K562 (cell line): ENCODE data around the gene CACNB2. TPM values are rescaled to one million over a fixed set of nuclear protein-coding genes. Genes with fewer than 3 reads are reported as not detected.

ENCODE experiments used
- ATAC-seq: fragments of 200-7000 bp; cut with Tn5 transposase; 3 replicates; pipeline ENCODE4 v1.9.1; 2020; ENCODE audit warnings: moderate library complexity
- BruUV-seq: library from RNA; stranded (reverse); fragments of 400-500 nt; replicated peaks from 2 replicates; lab custom pipeline; 2021; lab: Mats Ljungman, UMichigan
- CTCF ChIA-PET: fragments of 300-600 bp; formaldehyde crosslinking; extraction: SDS; loops from one replicate; lab custom pipeline; 2021; ENCODE audit warnings: low intra/inter-chr PET ratio; lab: Yijun Ruan, JAX
- POLR2A ChIA-PET: fragments of 300-600, 350-650 bp; sonication (Branson Sonifier 250); formaldehyde crosslinking; extraction: SDS; loops from one replicate; lab custom pipeline; 2021; ENCODE audit warnings: antibody characterized with exemption, inconsistent platforms; lab: Yijun Ruan, JAX
- DNase-seq, 4 experiments: peaks; one replicate each; pipeline versions ENCODE4 v3.0.0 to v3.0.0-alpha.2; 2011 to 2018; ENCODE audit warnings: low spot score in 3 of 4, mixed read lengths in 3 of 4; ENCODE audit errors: extremely low read depth in 1 of 4
- FAIRE-seq: peaks from 2 replicates; lab custom pipeline; 2011; peaks lifted over from hg19 to GRCh38; lab: Jason Lieb, UNC
- H2AFZ ChIP-seq: 2 replicates; pipeline ENCODE4 v1.6.0; 2011; ENCODE audit warnings: low read depth, low read length, control low read depth, inconsistent platforms
- H3K27ac ChIP-seq: fragments of 200-600 bp; 3 replicates; pipeline ENCODE4 v1.8.0; 2011; ENCODE audit warnings: low read depth, mild to moderate bottlenecking, control low read depth, inconsistent platforms, low read length, moderate library complexity, mixed read lengths; ENCODE audit errors: extremely low read depth
- H3K27me3 ChIP-seq, 2 experiments: fragments of 300-600 bp in 1 of 2; 2 replicates in 1 of 2; 3 replicates in 1 of 2; pipeline versions ENCODE4 v1.6.0 to v1.8.0; 2011; ENCODE audit warnings: inconsistent platforms in 2 of 2, low read length in 2 of 2, mild to moderate bottlenecking in 1 of 2, mixed read lengths in 1 of 2, moderate library complexity in 1 of 2; ENCODE audit not compliant: control insufficient read depth in 2 of 2, insufficient read depth in 2 of 2
- H3K36me3 ChIP-seq: fragments of 300-600 bp; 3 replicates; pipeline ENCODE4 v1.8.0; 2011; ENCODE audit warnings: mild to moderate bottlenecking, low read length, inconsistent platforms; ENCODE audit not compliant: control insufficient read depth, insufficient read depth
- H3K4me1 ChIP-seq, 2 experiments: fragments of 200-600 bp in 1 of 2; replicated peaks in 1 of 2; 2 replicates in 1 of 2; 3 replicates in 1 of 2; pipeline versions ENCODE4 v1.5.1 to v1.8.0; 2011; ENCODE audit warnings: inconsistent platforms in 2 of 2, low read length in 2 of 2, mild to moderate bottlenecking in 1 of 2, mixed read lengths in 1 of 2, moderate library complexity in 1 of 2; ENCODE audit not compliant: control insufficient read depth in 2 of 2, insufficient read depth in 2 of 2
- H3K4me2 ChIP-seq: 2 replicates; pipeline ENCODE4 v1.6.1; 2011; ENCODE audit warnings: low read length, control low read depth, inconsistent platforms, mixed read lengths; ENCODE audit not compliant: insufficient read depth
- H3K4me3 ChIP-seq: fragments of 200-600 bp; sonication (generic), shearing (Covaris generic); 2 replicates; pipeline ENCODE4 v1.5.1; 2016; ENCODE audit warnings: control low read depth, inconsistent platforms
- H3K79me2 ChIP-seq: fragments of 200-600 bp; 3 replicates; pipeline ENCODE4 v1.8.0; 2011; ENCODE audit warnings: low read length, inconsistent platforms; ENCODE audit not compliant: control insufficient read depth, insufficient read depth
- H3K9ac ChIP-seq, 2 experiments: 2 replicates each; pipeline versions ENCODE4 v1.6.0 to v1.6.1; 2011; ENCODE audit warnings: low read depth in 2 of 2, low read length in 2 of 2, control low read depth in 1 of 2, inconsistent platforms in 1 of 2, mild to moderate bottlenecking in 1 of 2, mixed read lengths in 1 of 2; ENCODE audit not compliant: insufficient read depth in 1 of 2
- H3K9me1 ChIP-seq: one replicate; pipeline ENCODE4 v1.6.0; 2011; ENCODE audit warnings: inconsistent platforms, mild to moderate bottlenecking, low read length, moderate library complexity; ENCODE audit not compliant: control insufficient read depth, insufficient read depth
- H3K9me3 ChIP-seq: replicated peaks from 2 replicates; pipeline ENCODE4 v1.5.1; 2011; ENCODE audit warnings: low read depth, low read length, inconsistent platforms; ENCODE audit not compliant: control insufficient read depth, insufficient read depth
- H4K20me1 ChIP-seq: replicated peaks from 2 replicates; pipeline ENCODE4 v1.6.1; 2011; ENCODE audit warnings: low read length, inconsistent platforms, mixed read lengths; ENCODE audit not compliant: control insufficient read depth, insufficient read depth
- HMG20B ChIP-seq: fragments of 250-450 bp; sonication (Bioruptor Pico); IDR thresholded peaks from 2 replicates; pipeline ENCODE4 v1.5.0; 2021; ENCODE audit warnings: mild to moderate bottlenecking
- HMGN3 ChIP-seq: IDR thresholded peaks from 2 replicates; pipeline ENCODE4 v1.6.1; 2011; ENCODE audit warnings: borderline replicate concordance, low read depth, mild to moderate bottlenecking, mixed read lengths, low read length; ENCODE audit not compliant: insufficient read length; ENCODE audit errors: extremely low read depth
- JUNB ChIP-seq: fragments of 450-650 bp; formaldehyde crosslinking; conservative IDR thresholded peaks from 2 replicates; pipeline ENCODE4 v1.4.0; 2020; ENCODE audit warnings: mild to moderate bottlenecking
- NFE2 ChIP-seq: IDR thresholded peaks from 2 replicates; pipeline ENCODE4 v1.6.1; 2014; ENCODE audit warnings: antibody characterized with exemption, low read depth
- RBM22 ChIP-seq: fragments of 200-400 bp; formaldehyde crosslinking; IDR thresholded peaks from 2 replicates; pipeline ENCODE4 v1.6.1; 2018; ENCODE audit warnings: low read length, low read depth; ENCODE audit not compliant: poor library complexity, severe bottlenecking
- SREBF1 ChIP-seq: fragments of 150-350 bp; IDR thresholded peaks from 2 replicates; pipeline ENCODE4 v1.6.1; 2014; ENCODE audit warnings: antibody characterized with exemption, low read depth, low read length, borderline replicate concordance
- TGIF2 ChIP-seq: sonication (generic); formaldehyde crosslinking; IDR thresholded peaks from 2 replicates; pipeline ENCODE4 v1.8.1; 2022; ENCODE audit warnings: mild to moderate bottlenecking, missing genetic modification reagents, moderate library complexity
- VEZF1 ChIP-seq: fragments of 200-800 bp; sonication (Bioruptor generic); IDR thresholded peaks from 2 replicates; pipeline ENCODE4 v1.6.1; 2017; ENCODE audit warnings: missing genetic modification characterization, missing compliant biosample characterization
- ZBTB5 ChIP-seq: fragments of 450-650 bp; IDR thresholded peaks from 2 replicates; pipeline ENCODE4 v1.6.1; 2017; ENCODE audit warnings: antibody characterized with exemption
- ZBTB9 ChIP-seq: fragments of 450-650 bp; formaldehyde crosslinking; IDR thresholded peaks from 2 replicates; pipeline ENCODE4 v1.4.0; 2020; ENCODE audit warnings: mild to moderate bottlenecking, moderate library complexity
- ZC3H8 ChIP-seq: fragments of 450-650 bp; IDR thresholded peaks from 2 replicates; pipeline ENCODE4 v1.6.1; 2017
- ZNF778 ChIP-seq: fragments of 450-650 bp; formaldehyde crosslinking; IDR thresholded peaks from 2 replicates; pipeline ENCODE4 v1.4.0; 2020; ENCODE audit warnings: mild to moderate bottlenecking, moderate library complexity
- WGBS: fragments of 100-300 bp; shearing (Covaris generic); methylation state at CpG from one replicate; pipeline ENCODE4 v1.1.6; 2016; ENCODE audit warnings: low coverage, mixed read lengths; ENCODE audit not compliant: insufficient coverage; ENCODE audit errors: missing lambda C conversion rate; 5-methylcytosine and 5-hydroxymethylcytosine counted together
- in situ Hi-C: fragments of 300-500 bp; cut with MboI; formaldehyde crosslinking; loops from 4 replicates; pipeline ENCODE4 v1.15.0; 2018; ENCODE audit warnings: inconsistent platforms, mixed read lengths
- intact Hi-C: fragments of 100-400 bp; cut with micrococcal nuclease; formaldehyde crosslinking; loops from 2 replicates; pipeline ENCODE4 v1.14.2; 2022
- polyA plus RNA-seq, 8 experiments: library from polyadenylated mRNA; depleted of rRNA in 4 of 8; stranded (reverse) in 5 of 8; unstranded in 3 of 8; fragments of >200 nt; fragmentation: Nextera tagmentation in 2 of 8; fragmentation: Illumina TruSeq in 1 of 8; extraction: Ambion mirVana in 2 of 8; extraction: Trizol in 1 of 8; gene quantifications; 2 replicates each; pipeline versions ENCODE4 v1.2.1 to v1.2.3, GENCODE V29; 2011 to 2014; ENCODE audit warnings: inconsistent platforms in 1 of 8, missing spikeins in 1 of 8
- total RNA-seq, 7 experiments: library from RNA; depleted of rRNA in 6 of 7; stranded (reverse); fragments of >200 nt in 6 of 7; fragmentation: Illumina TruSeq in 2 of 7; extraction: Trizol in 2 of 7; gene quantifications; 2 replicates each; pipeline versions ENCODE4 v1.2.1 to v1.2.3, GENCODE V29; 2011 to 2021; ENCODE audit warnings: low replicate concordance in 1 of 7

Gene CACNB2
- total and polyA plus RNA-seq, 9 of the 15 experiments (the other 6 are each of a cell fraction or from before 2014, with no cell fraction given) = 1.8 to 2.2 TPM; not detected in 7

- no peaks in the 10 kb centered on the region for H3K9me3 ChIP-seq
- DNase-seq = no peak
- H3K9me1 ChIP-seq = no peaks in the 10 kb centered on the region
- no peaks in the 10 kb centered on the region for H3K36me3 ChIP-seq
- H3K27ac ChIP-seq = no peak overlapping the region
- FAIRE-seq = no peak
- no peak overlapping the region for H2AFZ ChIP-seq
- WGBS = 3% methylated on average over 7 of the region's 7 CpGs
- intact Hi-C loops = no loop called here
- no peak for ATAC-seq
- no peak overlapping the region for H3K9ac ChIP-seq
- H3K27me3 ChIP-seq = no peaks in the 10 kb centered on the region
- H3K4me2 ChIP-seq = no peak overlapping the region
- in situ Hi-C loops = no loop called here
- H3K4me1 ChIP-seq = no peaks in the 10 kb centered on the region
- H4K20me1 ChIP-seq = no peaks in the 10 kb centered on the region
- H3K4me3 ChIP-seq = no peak overlapping the region
- TF ChIP-seq ZC3H8 = no peak
- no peak for TF ChIP-seq RBM22
- TF ChIP-seq JUNB (CRISPR knock-in tag) = no peak
- no peak for TF ChIP-seq ZBTB9 (CRISPR knock-in tag)
- TF ChIP-seq HMGN3 = no peak
- no peak for TF ChIP-seq NFE2
- no peak for TF ChIP-seq TGIF2 (CRISPR knock-in tag)
- TF ChIP-seq SREBF1 = no peak
- no peak for TF ChIP-seq ZNF778 (CRISPR knock-in tag)
- TF ChIP-seq ZBTB5 = no peak
- no peak for TF ChIP-seq VEZF1 (CRISPR knock-in tag)
- no peak for TF ChIP-seq HMG20B (CRISPR knock-in tag)
- POLR2A ChIA-PET = no interaction called here
- CTCF ChIA-PET = no interaction called here
- BruUV-seq = no TSS peak
- no peaks in the 10 kb centered on the region for H3K79me2 ChIP-seq
These were observed 111.9 kb downstream of the CACNB2 start for GRCh38 chr10:18252086-18252485.
